Vagina (tissue), 2 donors: ENCODE measurements around the gene AGBL2. TPM values are rescaled to one million over a fixed set of nuclear protein-coding genes. Genes with fewer than 3 reads are reported as not detected.

Experiments used
- DNase-seq, 2 donors: peaks; one replicate each; pipeline ENCODE4 v3.0.0-alpha.2; 2017; ENCODE audit errors: extremely low spot score in 2 of 2
- H3K27ac ChIP-seq: fragments of 200-600 bp; sonication (generic); one replicate; pipeline ENCODE4 v1.5.1; 2019
- H3K27me3 ChIP-seq: fragments of 200-600 bp; sonication (generic); one replicate; pipeline ENCODE4 v1.5.1; 2019
- H3K36me3 ChIP-seq, 2 donors: fragments of 200-600 bp; sonication (generic); one replicate each; pipeline ENCODE4 v1.5.1; 2017 to 2019
- H3K4me1 ChIP-seq: fragments of 200-600 bp; sonication (generic); one replicate; pipeline ENCODE4 v1.5.1; 2019
- H3K4me3 ChIP-seq, 2 donors: fragments of 200-600 bp; sonication (generic); 1 replicate in 1 of 2; 2 replicates in 1 of 2; pipeline ENCODE4 v1.5.1; 2016 to 2019
- H3K9me3 ChIP-seq: fragments of 200-600 bp; sonication (generic); one replicate; pipeline ENCODE4 v1.5.1; 2019
- CTCF ChIP-seq, 3 experiments: fragments of 450-650 bp in 2 of 3; fragments of 200-600 bp in 1 of 3; sonication (generic) in 1 of 3; IDR thresholded peaks; one replicate each; pipeline ENCODE4 v1.5.1; 2017 to 2019; ENCODE audit warnings: antibody characterized with exemption in 3 of 3, mild to moderate bottlenecking in 2 of 3, moderate library complexity in 2 of 3
- POLR2A ChIP-seq, 2 donors: fragments of 450-650 bp; IDR thresholded peaks; one replicate each; pipeline ENCODE4 v1.6.1; 2017; ENCODE audit warnings: antibody characterized with exemption in 2 of 2, mild to moderate bottlenecking in 2 of 2, moderate library complexity in 2 of 2
- POLR2AphosphoS5 ChIP-seq, 2 donors: sonication (generic); formaldehyde crosslinking; IDR thresholded peaks; one replicate each; pipeline ENCODE4 v1.9.0; 2017; ENCODE audit warnings: antibody characterized with exemption in 2 of 2, mild to moderate bottlenecking in 2 of 2, low read depth in 1 of 2; ENCODE audit not compliant: insufficient read depth in 1 of 2
- intact Hi-C: fragments of 100-400 bp; cut with DNase I; formaldehyde crosslinking; loops from one replicate; pipeline ENCODE4 v1.15.1; 2023
- total RNA-seq: library from RNA; depleted of rRNA; stranded (reverse); fragments of >200 nt; gene quantifications from one replicate; pipeline ENCODE4 v1.2.3, GENCODE V29; 2016

Gene AGBL2
- total RNA-seq, 1 donor from 2014 or later: 2.2 TPM

- H3K27ac ChIP-seq: no peak overlapping the region
- DNase-seq: no peak
- H3K36me3 ChIP-seq: peaks cover 6 to 91% of the 10 kb centered on the region in 2 donors
- H3K4me3 ChIP-seq: no peak overlapping the region
- H3K9me3 ChIP-seq: no peaks in the 10 kb centered on the region
- intact Hi-C loops: no loop called here
- H3K4me1 ChIP-seq: no peaks in the 10 kb centered on the region
- TF ChIP-seq POLR2AphosphoS5 (IDR thresholded peaks at IDR 0.05; ENCODE audit: insufficient read depth in 1 of 2, low read depth in 1 of 2) (no peak), CTCF (IDR thresholded peaks at IDR 0.05) (no peak), POLR2A (IDR thresholded peaks at IDR 0.05) (no peak)
- H3K27me3 ChIP-seq: no peaks in the 10 kb centered on the region
Measured at GRCh38 chr11:47732271-47732670, 17.1 kb upstream of the AGBL2 start.

GRCh38 chr11:47731475-47731874 lies 16.3 kb upstream of the AGBL2 start:
- Histone ChIP-seq H3K27ac (no peak overlapping the region), H3K27me3 (no peaks in the 10 kb centered on the region), H3K9me3 (no peaks in the 10 kb centered on the region), H3K4me1 (no peaks in the 10 kb centered on the region), H3K4me3 (no peak overlapping the region), H3K36me3 (peaks cover 6 to 90% of the 10 kb centered on the region in 2 donors)
- TF ChIP-seq POLR2A (IDR thresholded peaks at IDR 0.05) (no peak), CTCF (IDR thresholded peaks at IDR 0.05) (no peak), POLR2AphosphoS5 (IDR thresholded peaks at IDR 0.05; ENCODE audit: insufficient read depth in 1 of 2, low read depth in 1 of 2) (no peak)
- DNase-seq: no peak
- intact Hi-C loops: no loop called here

GRCh38 chr11:47726878-47727514 lies 11.8 kb upstream of the AGBL2 start:
- H3K4me3 ChIP-seq: no peak overlapping the region
- no peak for DNase-seq
- no peak for TF ChIP-seq POLR2AphosphoS5 (IDR thresholded peaks at IDR 0.05; ENCODE audit: insufficient read depth in 1 of 2, low read depth in 1 of 2)
- no peak for TF ChIP-seq CTCF (IDR thresholded peaks at IDR 0.05)
- no peak for TF ChIP-seq POLR2A (IDR thresholded peaks at IDR 0.05)
- H3K36me3 ChIP-seq: peaks cover 6 to 84% of the 10 kb centered on the region in 2 donors
- no peaks in the 10 kb centered on the region for H3K27me3 ChIP-seq
- no peaks in the 10 kb centered on the region for H3K4me1 ChIP-seq
- no peak overlapping the region for H3K27ac ChIP-seq
- intact Hi-C loops: no loop called here
- no peaks in the 10 kb centered on the region for H3K9me3 ChIP-seq

- TF ChIP-seq CTCF (IDR thresholded peaks at IDR 0.05): no peak
- no peak for TF ChIP-seq POLR2AphosphoS5 (IDR thresholded peaks at IDR 0.05; ENCODE audit: insufficient read depth in 1 of 2, low read depth in 1 of 2)
- TF ChIP-seq POLR2A (IDR thresholded peaks at IDR 0.05): no peak
- H3K9me3 ChIP-seq: no peaks in the 10 kb centered on the region
- no peak overlapping the region for H3K27ac ChIP-seq
- no peaks in the 10 kb centered on the region for H3K4me1 ChIP-seq
- H3K27me3 ChIP-seq: no peaks in the 10 kb centered on the region
- DNase-seq: no peak
- intact Hi-C loops: no loop called here
- peaks cover under 1 to 80% of the 10 kb centered on the region in 2 donors for H3K36me3 ChIP-seq
- H3K4me3 ChIP-seq: no peak overlapping the region
Measured at GRCh38 chr11:47726118-47726442, 10.9 kb upstream of the AGBL2 start.

GRCh38 chr11:47725442-47726117 lies 10.4 kb upstream of the AGBL2 start:
- no peaks in the 10 kb centered on the region for H3K27me3 ChIP-seq
- H3K36me3 ChIP-seq: peaks cover 0 to 80% of the 10 kb centered on the region in 2 donors
- H3K9me3 ChIP-seq: no peaks in the 10 kb centered on the region
- intact Hi-C loops: no loop called here
- DNase-seq: no peak
- no peak overlapping the region for H3K4me3 ChIP-seq
- no peaks in the 10 kb centered on the region for H3K4me1 ChIP-seq
- TF ChIP-seq CTCF (IDR thresholded peaks at IDR 0.05): no peak
- no peak for TF ChIP-seq POLR2AphosphoS5 (IDR thresholded peaks at IDR 0.05; ENCODE audit: insufficient read depth in 1 of 2, low read depth in 1 of 2)
- no peak overlapping the region for H3K27ac ChIP-seq
